Measurements from ENCODE around the gene DSG4. TPM values are rescaled to one million over a fixed set of nuclear protein-coding genes. Genes with fewer than 3 reads are reported as not detected.

DSG4 gene
- total RNA-seq (2022; extraction: Qiagen RNA extraction) = not detected in 5 replicates

GRCh38 chr18:31376477-31376876 lies at the start of gene DSG4:
TSS of gene DSG4 (plus strand) at chr18:31376777. CDS start at chr18:31376912, 135 bp downstream.

DNA sequence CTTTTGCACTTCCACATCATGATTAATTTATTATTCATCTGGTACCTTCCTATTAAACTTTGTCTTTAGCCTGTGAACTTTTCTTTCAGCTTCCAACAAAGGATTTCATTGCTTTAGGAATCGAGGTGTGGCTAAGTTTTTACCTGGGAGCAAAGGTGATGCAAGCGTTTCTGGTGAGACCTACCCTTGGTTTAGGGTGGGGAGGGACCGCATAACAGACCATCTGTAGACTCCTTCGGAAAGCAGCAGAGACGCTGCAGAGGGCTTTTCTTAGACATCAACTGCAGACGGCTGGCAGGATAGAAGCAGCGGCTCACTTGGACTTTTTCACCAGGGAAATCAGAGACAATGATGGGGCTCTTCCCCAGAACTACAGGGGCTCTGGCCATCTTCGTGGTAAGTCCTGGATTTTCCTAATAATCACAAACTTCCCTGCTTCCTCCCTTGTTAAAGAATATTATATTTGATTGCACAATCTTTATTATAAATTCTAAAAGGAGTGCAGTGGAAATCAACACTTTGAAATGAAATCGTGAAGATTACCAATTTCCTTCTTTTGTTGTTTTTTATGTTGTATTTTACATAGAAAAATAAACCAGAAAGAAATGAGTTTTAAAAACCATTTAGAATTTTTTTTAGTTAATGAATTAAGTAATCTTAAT lies 71.1 kb downstream of the DSG4 start, which contains the start of gene DSG3:
Gene DSG3 (plus strand): TSS at position 212 of the 662 bp plus-strand sequence. CDS start 137 bp downstream, at position 349.

Other genes starting within 250 kb of the DSG4 start
- gene DSC1, start 213.9 kb upstream of the DSG4 start, total RNA-seq (2022; extraction: Qiagen RNA extraction) = not detected in 5 replicates
- gene DSG1, start 58.6 kb upstream of the DSG4 start, total RNA-seq (2022; extraction: Qiagen RNA extraction) = not detected in 5 replicates
- 0.01 to 0.02 TPM (median 0.02 TPM) in 5 replicates for gene DSG3, start 71.0 kb downstream of the DSG4 start, total RNA-seq (2022; extraction: Qiagen RNA extraction)
- gene DSG2, start 121.4 kb downstream of the DSG4 start, total RNA-seq (2022; extraction: Qiagen RNA extraction) = 43.1 to 72.3 TPM (median 59.6 TPM) in 5 replicates
- 0.27 to 0.42 TPM (median 0.30 TPM) in 3 of 5 replicates, not detected in the others for gene TTR, start 215.1 kb downstream of the DSG4 start, total RNA-seq (2022; extraction: Qiagen RNA extraction)